H9 (cell line): ENCODE data around the gene RNU4-1. TPM values are rescaled to one million over a fixed set of nuclear protein-coding genes. Genes with fewer than 3 reads are reported as not detected.

Source experiments
- DNase-seq: peaks from one replicate; pipeline ENCODE4 v3.0.0-alpha.2; 2017
- H2AFZ ChIP-seq: one replicate; pipeline ENCODE4 v1.6.1; 2013; ENCODE audit warnings: mild to moderate bottlenecking, low read length, control low read depth, moderate library complexity
- H2AK5ac ChIP-seq: 2 replicates; pipeline ENCODE4 v1.6.1; 2013; ENCODE audit warnings: low read length, control low read depth, mixed read lengths; ENCODE audit not compliant: insufficient read length
- H2BK120ac ChIP-seq: one replicate; pipeline ENCODE4 v1.6.1; 2013; ENCODE audit warnings: low read depth, mild to moderate bottlenecking, low read length, control low read depth, inconsistent platforms; ENCODE audit not compliant: poor library complexity, severe bottlenecking
- H2BK12ac ChIP-seq: 2 replicates; pipeline ENCODE4 v1.6.1; 2013; ENCODE audit warnings: low read length, control low read depth, mixed read lengths, low read depth; ENCODE audit not compliant: insufficient read length
- H2BK15ac ChIP-seq: 2 replicates; pipeline ENCODE4 v1.6.1; 2013; ENCODE audit warnings: low read depth, low read length, control low read depth
- H2BK20ac ChIP-seq: one replicate; pipeline ENCODE4 v1.6.1; 2013; ENCODE audit warnings: low read depth, mild to moderate bottlenecking, low read length, control low read depth, inconsistent platforms; ENCODE audit not compliant: poor library complexity, severe bottlenecking
- H2BK5ac ChIP-seq: 2 replicates; pipeline ENCODE4 v1.6.1; 2013; ENCODE audit warnings: low read length, control low read depth, mixed read lengths; ENCODE audit not compliant: insufficient read length
- H3K14ac ChIP-seq: 2 replicates; pipeline ENCODE4 v1.6.1; 2013; ENCODE audit warnings: low read length, control low read depth; ENCODE audit not compliant: insufficient read depth
- H3K18ac ChIP-seq: 2 replicates; pipeline ENCODE4 v1.6.1; 2013; ENCODE audit warnings: low read depth, mild to moderate bottlenecking, mixed read lengths, low read length, control low read depth; ENCODE audit not compliant: insufficient read length
- H3K23ac ChIP-seq: 2 replicates; pipeline ENCODE4 v1.6.1; 2013; ENCODE audit warnings: low read length, control low read depth, mixed read lengths, low read depth; ENCODE audit not compliant: insufficient read length
- H3K23me2 ChIP-seq: 2 replicates; pipeline ENCODE4 v1.6.1; 2013; ENCODE audit warnings: low read depth, mild to moderate bottlenecking, mixed read lengths, low read length, control low read depth; ENCODE audit not compliant: insufficient read length, poor library complexity, severe bottlenecking
- H3K27ac ChIP-seq: 2 replicates; pipeline ENCODE4 v1.5.1; 2013; ENCODE audit warnings: low read length, control low read depth, mixed read lengths, low read depth; ENCODE audit not compliant: insufficient read length
- H3K27me3 ChIP-seq: 2 replicates; pipeline ENCODE4 v1.6.1; 2013; ENCODE audit warnings: low read length, control low read depth, inconsistent platforms; ENCODE audit not compliant: insufficient read depth
- H3K4ac ChIP-seq: 2 replicates; pipeline ENCODE4 v1.6.1; 2013; ENCODE audit warnings: low read depth, mild to moderate bottlenecking, control low read depth, inconsistent platforms, low read length, moderate library complexity
- H3K4me1 ChIP-seq: 2 replicates; pipeline ENCODE4 v1.6.1; 2013; ENCODE audit warnings: low read length, control low read depth, inconsistent platforms; ENCODE audit not compliant: insufficient read depth
- H3K4me2 ChIP-seq: 2 replicates; pipeline ENCODE4 v1.6.1; 2013; ENCODE audit warnings: low read length, control low read depth, mixed read lengths; ENCODE audit not compliant: insufficient read length, insufficient read depth
- H3K56ac ChIP-seq: 2 replicates; pipeline ENCODE4 v1.6.1; 2013; ENCODE audit warnings: low read depth, mild to moderate bottlenecking, mixed read lengths, low read length, control low read depth; ENCODE audit not compliant: insufficient read length
- H3K79me1 ChIP-seq: 2 replicates; pipeline ENCODE4 v1.6.1; 2013; ENCODE audit warnings: low read depth, mild to moderate bottlenecking, moderate library complexity, low read length, control low read depth, inconsistent platforms; ENCODE audit not compliant: insufficient read depth, poor library complexity, severe bottlenecking
- H3K79me2 ChIP-seq: 2 replicates; pipeline ENCODE4 v1.6.1; 2013; ENCODE audit warnings: low read length, control low read depth, inconsistent platforms; ENCODE audit not compliant: insufficient read depth
- H3K9ac ChIP-seq: 2 replicates; pipeline ENCODE4 v1.6.1; 2013; ENCODE audit warnings: low read length, control low read depth, mixed read lengths; ENCODE audit not compliant: insufficient read length; ENCODE audit errors: extremely low read depth
- H3K9me3 ChIP-seq: one replicate; pipeline ENCODE4 v1.6.1; 2013; ENCODE audit warnings: low read depth, low read length, inconsistent platforms; ENCODE audit not compliant: control insufficient read depth
- H3T11ph ChIP-seq: one replicate; pipeline ENCODE4 v1.6.1; 2013; ENCODE audit warnings: mild to moderate bottlenecking, low read length, control low read depth, inconsistent platforms
- H4K20me1 ChIP-seq: one replicate; pipeline ENCODE4 v1.6.1; 2013; ENCODE audit not compliant: control insufficient read depth, insufficient read length, insufficient read depth
- H4K5ac ChIP-seq: 2 replicates; pipeline ENCODE4 v1.6.1; 2013; ENCODE audit warnings: low read depth, mild to moderate bottlenecking, mixed read lengths, low read length, control low read depth; ENCODE audit not compliant: insufficient read length
- H4K8ac ChIP-seq: replicated peaks from 2 replicates; pipeline ENCODE4 v1.6.1; 2013; ENCODE audit warnings: low read length, control low read depth, mixed read lengths, low read depth; ENCODE audit not compliant: insufficient read length
- H4K91ac ChIP-seq: 2 replicates; pipeline ENCODE4 v1.6.1; 2013; ENCODE audit warnings: low read depth, mild to moderate bottlenecking, moderate library complexity, mixed read lengths, low read length, control low read depth; ENCODE audit not compliant: insufficient read length
- H3K27ac Mint-ChIP-seq, 3 experiments: 2 replicates in 2 of 3; 3 replicates in 1 of 3; pipeline ENCODE4 v1.8.0; 2020 to 2021; ENCODE audit warnings: mixed read lengths in 3 of 3, mild to moderate bottlenecking in 1 of 3, moderate library complexity in 1 of 3
- H3K27me3 Mint-ChIP-seq: 2 replicates; pipeline ENCODE4 v1.8.0; 2021; ENCODE audit warnings: low read depth, mild to moderate bottlenecking, moderate library complexity, mixed read lengths
- H3K36me3 Mint-ChIP-seq, 3 experiments: 2 replicates in 2 of 3; 3 replicates in 1 of 3; pipeline ENCODE4 v1.8.0; 2020 to 2021; ENCODE audit warnings: low read depth in 3 of 3, mixed read lengths in 3 of 3; ENCODE audit not compliant: insufficient read depth in 1 of 3
- H3K4me1 Mint-ChIP-seq, 2 experiments: 2 replicates each; pipeline ENCODE4 v1.8.0; 2020; ENCODE audit warnings: mixed read lengths in 2 of 2
- H3K4me3 Mint-ChIP-seq, 2 experiments: 2 replicates in 1 of 2; 3 replicates in 1 of 2; pipeline ENCODE4 v1.8.0; 2020 to 2021; ENCODE audit warnings: mild to moderate bottlenecking in 2 of 2, mixed read lengths in 2 of 2, moderate library complexity in 1 of 2
- H3K9me3 Mint-ChIP-seq, 2 experiments: 2 replicates in 1 of 2; 3 replicates in 1 of 2; pipeline ENCODE4 v1.8.0; 2020; ENCODE audit warnings: mild to moderate bottlenecking in 2 of 2, mixed read lengths in 2 of 2, moderate library complexity in 1 of 2
- WGBS: extraction: QIAGEN DNeasy Blood & Tissue Kit; methylation state at CpG from one replicate; pipeline ENCODE4 v1.1.7; 2013; ENCODE audit warnings: missing lambda C conversion rate, low lambda C conversion rate, mixed read lengths; ENCODE audit not compliant: insufficient read length; ENCODE audit errors: extremely low coverage; 5-methylcytosine and 5-hydroxymethylcytosine counted together
- total RNA-seq: library from RNA; stranded (reverse); gene quantifications from 2 replicates; pipeline ENCODE4 v1.2.1, GENCODE V29; 2021
- TF ChIP-seq, protein P1 (sequence below): fragments of 200-600 bp; sonication (generic); conservative IDR thresholded peaks from 3 replicates; pipeline ENCODE4 v1.8.0; 2021; ENCODE audit warnings: antibody characterized with exemption, mild to moderate bottlenecking

Gene RNU4-1
- total RNA-seq, 1 experiment from 2014 or later = 3,262 TPM

GRCh38 chr12:120249266-120249874 lies 43.7 kb downstream of the RNU4-1 start:
- peaks cover 3% of the 10 kb centered on the region for H3K79me1 ChIP-seq
- H3K9ac ChIP-seq = no peak overlapping the region
- H4K91ac ChIP-seq = no peak overlapping the region
- no peak overlapping the region for H2BK12ac ChIP-seq
- H3K9me3 ChIP-seq = no peaks in the 10 kb centered on the region
- no peak overlapping the region for H2BK120ac ChIP-seq
- H2BK20ac ChIP-seq = no peak overlapping the region
- no peak overlapping the region for H3K56ac ChIP-seq
- H3K27ac Mint-ChIP-seq = 0 out of 7 replicates have a peak overlapping the region, but pooled peaks of 1 of the 3 experiments have one; percentile 4
- H2BK5ac ChIP-seq = no peak overlapping the region
- H3K4me3 Mint-ChIP-seq = no peak overlapping the region
- no peaks in the 10 kb centered on the region for H3K27me3 Mint-ChIP-seq
- no peak overlapping the region for H2AK5ac ChIP-seq
- no peak overlapping the region for H4K8ac ChIP-seq
- H3K23me2 ChIP-seq = no peaks in the 10 kb centered on the region
- no peaks in the 10 kb centered on the region for H3K9me3 Mint-ChIP-seq
- TF ChIP-seq, protein P1, sequence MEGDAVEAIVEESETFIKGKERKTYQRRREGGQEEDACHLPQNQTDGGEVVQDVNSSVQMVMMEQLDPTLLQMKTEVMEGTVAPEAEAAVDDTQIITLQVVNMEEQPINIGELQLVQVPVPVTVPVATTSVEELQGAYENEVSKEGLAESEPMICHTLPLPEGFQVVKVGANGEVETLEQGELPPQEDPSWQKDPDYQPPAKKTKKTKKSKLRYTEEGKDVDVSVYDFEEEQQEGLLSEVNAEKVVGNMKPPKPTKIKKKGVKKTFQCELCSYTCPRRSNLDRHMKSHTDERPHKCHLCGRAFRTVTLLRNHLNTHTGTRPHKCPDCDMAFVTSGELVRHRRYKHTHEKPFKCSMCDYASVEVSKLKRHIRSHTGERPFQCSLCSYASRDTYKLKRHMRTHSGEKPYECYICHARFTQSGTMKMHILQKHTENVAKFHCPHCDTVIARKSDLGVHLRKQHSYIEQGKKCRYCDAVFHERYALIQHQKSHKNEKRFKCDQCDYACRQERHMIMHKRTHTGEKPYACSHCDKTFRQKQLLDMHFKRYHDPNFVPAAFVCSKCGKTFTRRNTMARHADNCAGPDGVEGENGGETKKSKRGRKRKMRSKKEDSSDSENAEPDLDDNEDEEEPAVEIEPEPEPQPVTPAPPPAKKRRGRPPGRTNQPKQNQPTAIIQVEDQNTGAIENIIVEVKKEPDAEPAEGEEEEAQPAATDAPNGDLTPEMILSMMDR = no peak
- peaks cover 38% of the 10 kb centered on the region; the same call in 1 of the 2 replicates for H3K79me2 ChIP-seq
- no peak overlapping the region for H3K18ac ChIP-seq
- no peak overlapping the region for H4K5ac ChIP-seq
- peaks cover 20 to 35% of the 10 kb centered on the region in 2 experiments for H3K4me1 Mint-ChIP-seq
- no peak overlapping the region for H3K27ac ChIP-seq
- H3K4ac ChIP-seq = no peak overlapping the region
- WGBS = no CpG with 5 or more reads among the region's 4 CpGs
- H3K36me3 Mint-ChIP-seq = peaks cover 0 to 9% (median 0%) of the 10 kb centered on the region in 3 experiments; a peak in 4 of 7 replicates
- no peak overlapping the region for H2AFZ ChIP-seq
- no peak overlapping the region for H3T11ph ChIP-seq
- no peak overlapping the region for H3K23ac ChIP-seq
- peaks cover 4% of the 10 kb centered on the region; the same call in 1 of the 2 replicates for H3K4me1 ChIP-seq
- no peak overlapping the region for H2BK15ac ChIP-seq
- H3K4me2 ChIP-seq = no peak overlapping the region
- no peak overlapping the region; the same call in 1 of the 2 replicates for H3K14ac ChIP-seq
- peak; percentile 31 for DNase-seq
- H4K20me1 ChIP-seq = no peaks in the 10 kb centered on the region
- no peaks in the 10 kb centered on the region; the same call in 1 of the 2 replicates for H3K27me3 ChIP-seq
